ENCODE measurements around the gene AGT.

GRCh38 chr1:230757856-230758708 lies 44.2 kb upstream of the AGT start:
- TF ChIP-seq CTCF (conservative IDR thresholded peaks at IDR 0.05; ENCODE audit: low read depth in 2 of 2), result no peak
- TF ChIP-seq REST (IDR thresholded peaks at IDR 0.05; ENCODE audit: unreplicated experiment), result no peak
- no peak for TF ChIP-seq STAT1 (IDR thresholded peaks at IDR 0.05; ENCODE audit: unreplicated experiment)
- no peak for TF ChIP-seq JUNB (IDR thresholded peaks at IDR 0.05; ENCODE audit: unreplicated experiment)
- TF ChIP-seq EZH2 (IDR thresholded peaks at IDR 0.05; ENCODE audit: low read depth, unreplicated experiment), result no peak
